Trophoblast cell (in vitro differentiated cells and primary cell): ENCODE results near the gene SPIN2B.
"Not testable (repeated sequence)": the region's sequence is repeated elsewhere in the genome, so short reads cannot be mapped to it uniquely, and the experiment has no call there.

ENCODE experiments used
- DNase-seq, 2 donors: peaks; one replicate each; pipeline ENCODE4 v3.0.0-alpha.2; 2016
- H2AFZ ChIP-seq: 2 replicates; pipeline ENCODE4 v1.6.1; 2013; ENCODE audit warnings: low read length, moderate library complexity, mild to moderate bottlenecking; ENCODE audit not compliant: insufficient read depth, poor library complexity
- H2AK5ac ChIP-seq: 2 replicates; pipeline ENCODE4 v1.6.1; 2013; ENCODE audit warnings: mild to moderate bottlenecking, low read length
- H2BK120ac ChIP-seq: 2 replicates; pipeline ENCODE4 v1.6.1; 2013; ENCODE audit warnings: low read length, mild to moderate bottlenecking, moderate library complexity; ENCODE audit not compliant: insufficient read depth, poor library complexity
- H2BK12ac ChIP-seq: 2 replicates; pipeline ENCODE4 v1.6.1; 2013; ENCODE audit warnings: mild to moderate bottlenecking, low read length, moderate library complexity
- H2BK5ac ChIP-seq: 2 replicates; pipeline ENCODE4 v1.6.1; 2013; ENCODE audit warnings: low read length, low read depth, moderate library complexity, mild to moderate bottlenecking; ENCODE audit not compliant: poor library complexity
- H3K14ac ChIP-seq: 2 replicates; pipeline ENCODE4 v1.6.1; 2013; ENCODE audit warnings: mild to moderate bottlenecking, low read length
- H3K18ac ChIP-seq: 2 replicates; pipeline ENCODE4 v1.6.1; 2013; ENCODE audit warnings: mild to moderate bottlenecking, low read length
- H3K23ac ChIP-seq: 2 replicates; pipeline ENCODE4 v1.6.1; 2013; ENCODE audit warnings: low read length
- H3K27ac ChIP-seq: 2 replicates; pipeline ENCODE4 v1.5.1; 2013; ENCODE audit warnings: low read depth, mild to moderate bottlenecking, inconsistent platforms, low read length, moderate library complexity
- H3K27me3 ChIP-seq: 2 replicates; pipeline ENCODE4 v1.6.1; 2013; ENCODE audit warnings: inconsistent platforms, mild to moderate bottlenecking, low read length, moderate library complexity; ENCODE audit not compliant: insufficient read depth
- H3K36me3 ChIP-seq, 2 experiments: 1 replicate in 1 of 2; 2 replicates in 1 of 2; pipeline ENCODE4 v1.6.1; 2013; ENCODE audit warnings: low read length in 2 of 2, mild to moderate bottlenecking in 2 of 2, moderate library complexity in 1 of 2; ENCODE audit not compliant: insufficient read depth in 2 of 2, control insufficient read depth in 1 of 2
- H3K4ac ChIP-seq: 2 replicates; pipeline ENCODE4 v1.6.1; 2013; ENCODE audit warnings: low read depth, mild to moderate bottlenecking, low read length, moderate library complexity
- H3K4me1 ChIP-seq, 2 experiments: 1 replicate in 1 of 2; 2 replicates in 1 of 2; pipeline ENCODE4 v1.6.1; 2013; ENCODE audit warnings: low read length in 2 of 2, mild to moderate bottlenecking in 2 of 2, moderate library complexity in 1 of 2; ENCODE audit not compliant: insufficient read depth in 2 of 2, control insufficient read depth in 1 of 2
- H3K4me2 ChIP-seq: 2 replicates; pipeline ENCODE4 v1.6.1; 2013; ENCODE audit warnings: inconsistent platforms, mild to moderate bottlenecking, low read length, moderate library complexity
- H3K4me3 ChIP-seq: 2 replicates; pipeline ENCODE4 v1.5.1; 2013; ENCODE audit warnings: mild to moderate bottlenecking, low read depth, low read length, inconsistent platforms
- H3K79me1 ChIP-seq: one replicate; pipeline ENCODE4 v1.6.1; 2013; ENCODE audit warnings: low read length
- H3K79me2 ChIP-seq: 2 replicates; pipeline ENCODE4 v1.6.1; 2013; ENCODE audit warnings: low read length, mild to moderate bottlenecking; ENCODE audit not compliant: control insufficient read depth, insufficient read depth, poor library complexity
- H3K9ac ChIP-seq: 2 replicates; pipeline ENCODE4 v1.6.1; 2013; ENCODE audit warnings: mild to moderate bottlenecking, low read length
- H3K9me3 ChIP-seq: 2 replicates; pipeline ENCODE4 v1.6.1; 2013; ENCODE audit warnings: low read depth, mild to moderate bottlenecking, control low read depth, inconsistent platforms, low read length; ENCODE audit not compliant: insufficient read depth
- H4K12ac ChIP-seq: 2 replicates; pipeline ENCODE4 v1.6.1; 2013; ENCODE audit warnings: low read depth, mild to moderate bottlenecking, low read length, moderate library complexity
- H4K8ac ChIP-seq: 2 replicates; pipeline ENCODE4 v1.6.1; 2013; ENCODE audit warnings: low read depth, mild to moderate bottlenecking, low read length, moderate library complexity
- H4K91ac ChIP-seq: one replicate; pipeline ENCODE4 v1.6.1; 2013; ENCODE audit warnings: low read depth, mild to moderate bottlenecking, low read length, moderate library complexity
- WGBS: extraction: QIAGEN DNeasy Blood & Tissue Kit; methylation state at CpG from one replicate; pipeline ENCODE4 v1.1.7; 2013; ENCODE audit warnings: missing lambda C conversion rate; ENCODE audit not compliant: insufficient read length, insufficient coverage; ENCODE audit errors: extremely low coverage; 5-methylcytosine and 5-hydroxymethylcytosine counted together

Gene SPIN2B

DNA sequence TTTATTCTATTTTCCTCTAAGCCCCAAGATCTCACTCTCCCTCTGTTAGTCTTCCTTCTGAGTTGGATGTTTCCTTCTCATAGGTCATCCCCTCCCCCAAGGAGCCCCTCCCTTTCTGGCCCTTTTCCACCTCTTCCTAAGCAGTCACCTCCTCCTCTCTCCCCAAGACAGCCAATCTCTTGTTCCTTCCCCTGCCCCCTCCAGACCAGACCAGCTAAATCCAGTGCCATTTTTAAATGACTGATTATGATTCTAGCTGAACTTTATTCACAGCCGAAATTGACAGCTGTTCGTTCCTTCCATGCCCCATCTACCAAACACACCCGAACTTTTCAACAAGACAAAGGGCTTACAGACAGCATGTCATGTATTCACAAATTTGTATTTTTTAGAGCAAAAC lies 13.9 kb upstream of the SPIN2B start:
- peaks cover 0 to 3% of the 10 kb centered on the region in 2 experiments for H3K4me1 ChIP-seq
- no peak overlapping the region for H4K8ac ChIP-seq
- H4K91ac ChIP-seq, result no peak overlapping the region
- H4K12ac ChIP-seq, result no peak overlapping the region
- no peak overlapping the region for H2AFZ ChIP-seq
- no peaks in the 10 kb centered on the region for H3K36me3 ChIP-seq
- no peak overlapping the region for H3K14ac ChIP-seq
- H3K27me3 ChIP-seq, result no peaks in the 10 kb centered on the region
- H3K4ac ChIP-seq, result no peak overlapping the region
- H3K79me1 ChIP-seq, result peaks cover 4% of the 10 kb centered on the region
- H2BK120ac ChIP-seq, result no peak overlapping the region
- H2BK12ac ChIP-seq, result no peak overlapping the region
- no peak overlapping the region for H3K23ac ChIP-seq
- H3K4me2 ChIP-seq, result no peak overlapping the region
- no peak overlapping the region for H3K9ac ChIP-seq
- H3K79me2 ChIP-seq, result peaks cover 3% of the 10 kb centered on the region
- no peak overlapping the region for H3K18ac ChIP-seq
- no peaks in the 10 kb centered on the region for H3K9me3 ChIP-seq
- no peak overlapping the region for H2AK5ac ChIP-seq
- DNase-seq, result no peak
- no CpG with 5 or more reads among the region's 3 CpGs for WGBS
- H3K4me3 ChIP-seq, result no peak overlapping the region
- H2BK5ac ChIP-seq, result no peak overlapping the region
- no peak overlapping the region for H3K27ac ChIP-seq

DNA sequence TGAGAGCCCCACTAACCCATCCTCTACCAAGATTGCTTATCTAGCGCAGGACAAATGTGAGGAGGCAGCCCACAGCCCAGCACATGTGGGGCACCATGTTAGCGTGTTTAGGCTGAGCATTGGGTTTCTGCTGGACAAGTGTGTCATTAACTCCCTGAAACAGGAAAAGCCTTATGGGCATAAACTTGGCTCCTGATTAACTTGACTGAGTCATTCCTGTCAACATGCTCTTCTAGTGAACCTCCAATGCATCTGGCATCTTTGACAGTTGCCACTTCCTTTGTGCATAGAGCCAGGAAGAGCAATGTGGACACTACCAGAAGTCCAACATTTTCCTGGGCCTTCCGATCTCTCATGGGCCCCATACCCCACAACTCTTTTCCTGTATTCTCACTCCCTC lies 13.4 kb upstream of the SPIN2B start:
- H2AK5ac ChIP-seq, result no peak overlapping the region
- H2AFZ ChIP-seq, result no peak overlapping the region
- H4K91ac ChIP-seq, result no peak overlapping the region
- H2BK12ac ChIP-seq, result no peak overlapping the region
- no peak overlapping the region for H3K4me2 ChIP-seq
- H3K14ac ChIP-seq, result no peak overlapping the region
- H3K4ac ChIP-seq, result no peak overlapping the region
- H3K9me3 ChIP-seq, result no peaks in the 10 kb centered on the region
- H3K36me3 ChIP-seq, result no peaks in the 10 kb centered on the region
- H3K23ac ChIP-seq, result no peak overlapping the region
- H4K12ac ChIP-seq, result no peak overlapping the region
- H3K79me1 ChIP-seq, result peaks cover 4% of the 10 kb centered on the region
- no peak overlapping the region for H4K8ac ChIP-seq
- no peak overlapping the region for H3K27ac ChIP-seq
- H3K79me2 ChIP-seq, result peaks cover 3% of the 10 kb centered on the region
- no peak overlapping the region for H3K18ac ChIP-seq
- H2BK5ac ChIP-seq, result no peak overlapping the region
- no CpG with 5 or more reads among the region's 3 CpGs for whole genome bisulfite sequencing
- H3K27me3 ChIP-seq, result no peaks in the 10 kb centered on the region
- peaks cover 0 to 3% of the 10 kb centered on the region in 2 experiments for H3K4me1 ChIP-seq
- no peak overlapping the region for H2BK120ac ChIP-seq
- H3K4me3 ChIP-seq, result no peak overlapping the region
- no peak for DNase-seq
- no peak overlapping the region for H3K9ac ChIP-seq

DNA sequence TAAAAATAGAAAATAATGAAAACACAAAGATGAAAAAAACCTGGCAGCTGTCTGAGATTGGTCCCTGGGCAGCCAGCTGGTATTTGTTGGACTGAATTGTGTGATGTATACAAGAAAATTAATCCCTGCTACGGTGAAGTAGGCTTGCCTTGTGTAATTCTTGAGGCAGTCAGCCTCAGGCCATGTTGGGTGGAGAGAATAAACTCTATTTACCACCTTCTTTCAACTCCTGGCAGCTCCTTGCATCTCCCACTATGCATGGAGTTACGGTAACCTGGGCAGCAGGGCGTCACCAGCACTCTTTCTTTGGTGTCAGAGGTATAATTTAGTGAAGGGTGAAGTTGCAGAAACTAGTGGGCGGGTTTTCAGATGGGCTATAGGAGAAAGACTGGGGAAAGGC lies 12.4 kb upstream of the SPIN2B start:
- H3K27me3 ChIP-seq, result no peaks in the 10 kb centered on the region
- no peak overlapping the region for H2BK12ac ChIP-seq
- H2BK120ac ChIP-seq, result no peak overlapping the region
- H3K14ac ChIP-seq, result no peak overlapping the region
- no CpG with 5 or more reads among the region's 4 CpGs for WGBS
- no peak overlapping the region for H3K4me3 ChIP-seq
- no peak for DNase-seq
- H3K36me3 ChIP-seq, result no peaks in the 10 kb centered on the region
- H3K23ac ChIP-seq, result no peak overlapping the region
- H2BK5ac ChIP-seq, result no peak overlapping the region
- no peak overlapping the region for H4K12ac ChIP-seq
- no peak overlapping the region for H3K4me2 ChIP-seq
- peaks cover 0 to 3% of the 10 kb centered on the region in 2 experiments for H3K4me1 ChIP-seq
- H3K9me3 ChIP-seq, result no peaks in the 10 kb centered on the region
- H3K18ac ChIP-seq, result no peak overlapping the region
- H3K27ac ChIP-seq, result no peak overlapping the region
- no peak overlapping the region for H3K9ac ChIP-seq
- H3K4ac ChIP-seq, result no peak overlapping the region
- H2AK5ac ChIP-seq, result no peak overlapping the region
- H3K79me2 ChIP-seq, result peaks cover 3% of the 10 kb centered on the region
- no peak overlapping the region for H4K8ac ChIP-seq
- H3K79me1 ChIP-seq, result peaks cover 4% of the 10 kb centered on the region
- H2AFZ ChIP-seq, result no peak overlapping the region
- H4K91ac ChIP-seq, result no peak overlapping the region

DNA sequence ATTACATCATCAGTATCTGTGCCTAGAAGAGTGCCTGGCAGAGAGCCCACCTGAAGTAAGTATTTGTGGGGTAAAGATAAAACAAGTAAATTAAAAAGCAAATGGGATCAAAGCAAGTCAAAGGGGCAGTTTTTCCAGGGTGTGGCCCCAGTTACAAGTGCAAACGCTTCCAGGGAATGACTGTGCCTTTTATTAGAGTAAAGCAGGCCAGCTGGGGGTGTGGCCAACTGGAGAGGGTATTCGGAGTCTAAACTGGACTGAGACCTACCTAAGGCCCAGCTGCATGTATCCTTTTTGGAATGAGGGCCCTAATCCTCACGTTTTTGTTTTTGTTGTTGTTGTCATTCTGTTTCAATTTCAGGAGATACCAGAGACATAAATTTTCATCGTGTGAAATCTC lies 11.9 kb upstream of the SPIN2B start:
- H4K8ac ChIP-seq, H3K18ac ChIP-seq, H2BK120ac ChIP-seq, H3K36me3 ChIP-seq, DNase-seq, H3K27ac ChIP-seq, H3K4me2 ChIP-seq, H3K79me1 ChIP-seq, H3K4ac ChIP-seq, H2AFZ ChIP-seq, H4K12ac ChIP-seq, H2AK5ac ChIP-seq, H3K4me1 ChIP-seq, H3K79me2 ChIP-seq, H4K91ac ChIP-seq, H3K14ac ChIP-seq, H3K9ac ChIP-seq, H3K27me3 ChIP-seq, H3K4me3 ChIP-seq, H2BK5ac ChIP-seq, H2BK12ac ChIP-seq, H3K23ac ChIP-seq, H3K9me3 ChIP-seq: not testable (repeated sequence)
- WGBS, result no CpG with 5 or more reads among the region's 4 CpGs
